Pons (tissue), 1 donor: ENCODE data around the gene TOB1.

Experiments
- DNase-seq: peaks from one replicate; pipeline ENCODE4 v3.0.0-alpha.2; 2016; ENCODE audit warnings: low spot score

TOB1 gene, protein sequence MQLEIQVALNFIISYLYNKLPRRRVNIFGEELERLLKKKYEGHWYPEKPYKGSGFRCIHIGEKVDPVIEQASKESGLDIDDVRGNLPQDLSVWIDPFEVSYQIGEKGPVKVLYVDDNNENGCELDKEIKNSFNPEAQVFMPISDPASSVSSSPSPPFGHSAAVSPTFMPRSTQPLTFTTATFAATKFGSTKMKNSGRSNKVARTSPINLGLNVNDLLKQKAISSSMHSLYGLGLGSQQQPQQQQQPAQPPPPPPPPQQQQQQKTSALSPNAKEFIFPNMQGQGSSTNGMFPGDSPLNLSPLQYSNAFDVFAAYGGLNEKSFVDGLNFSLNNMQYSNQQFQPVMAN

DNA sequence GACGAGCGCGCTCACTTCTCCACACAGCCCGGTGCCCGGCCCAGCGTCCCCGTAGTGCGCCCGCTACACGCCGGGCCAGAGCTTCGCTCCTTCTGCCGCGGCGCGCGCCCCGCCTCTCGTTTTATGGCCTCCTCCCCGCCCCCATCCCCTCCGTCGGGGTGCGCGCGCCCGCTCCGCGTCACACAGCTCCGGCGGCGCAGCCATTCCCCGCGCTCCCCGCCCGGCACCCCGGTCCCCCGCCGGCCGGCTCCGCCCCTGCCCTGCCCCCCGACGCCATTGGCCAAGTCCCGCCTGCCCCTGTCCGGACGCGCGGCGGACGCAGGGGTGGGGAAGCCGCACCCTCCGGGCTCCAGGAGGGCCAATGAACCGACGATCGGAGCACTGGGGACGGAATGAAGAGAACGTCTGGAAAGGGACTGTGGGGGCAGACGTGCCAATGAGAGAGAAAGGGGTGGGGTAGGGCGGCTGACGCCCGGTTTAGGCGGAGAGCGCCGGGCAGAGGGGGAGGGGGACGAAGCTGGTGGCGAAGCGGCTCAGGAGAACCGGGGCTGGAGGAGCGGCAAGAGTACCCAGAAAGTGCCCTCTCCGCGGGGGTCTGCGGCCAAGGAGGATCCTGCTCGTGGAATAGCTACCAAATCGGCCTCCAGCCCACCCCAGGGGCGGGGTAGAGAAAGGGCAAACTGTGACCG, at the start of gene TOB1:
Gene TOB1 (minus strand): TSS at position 94 of the 689 bp plus-strand sequence. CDS start 2,337 bp downstream, outside the sequence.
- peak; percentile 99 for DNase-seq

DNA sequence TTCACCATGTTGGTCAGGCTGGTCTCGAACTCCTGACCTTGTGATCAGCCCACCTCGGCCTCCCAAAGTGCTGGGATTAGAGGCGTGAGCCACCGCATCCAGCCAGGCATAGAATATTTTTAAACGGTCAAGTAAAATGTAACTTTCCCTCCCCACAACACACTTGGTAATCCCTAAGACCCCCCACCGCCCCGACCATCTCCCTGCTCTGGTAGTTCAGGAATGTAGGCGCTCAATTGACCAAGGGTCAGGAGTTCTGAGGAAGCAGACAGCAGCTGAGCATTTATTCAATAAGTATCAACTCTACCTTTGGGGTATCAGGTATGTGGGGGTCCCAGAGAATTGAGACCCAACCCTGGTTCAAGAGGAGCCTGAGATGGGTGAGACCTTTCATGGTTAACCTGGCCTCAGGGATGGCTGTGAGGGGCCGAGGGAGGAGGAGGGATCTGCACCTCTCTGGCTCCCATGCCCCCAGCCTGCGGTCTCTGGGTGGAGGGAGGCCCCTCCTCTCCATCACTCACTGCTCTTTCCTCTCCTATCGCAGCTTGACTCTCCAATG, 48.4 kb upstream of the TOB1 start:
- DNase-seq: no peak

DNA sequence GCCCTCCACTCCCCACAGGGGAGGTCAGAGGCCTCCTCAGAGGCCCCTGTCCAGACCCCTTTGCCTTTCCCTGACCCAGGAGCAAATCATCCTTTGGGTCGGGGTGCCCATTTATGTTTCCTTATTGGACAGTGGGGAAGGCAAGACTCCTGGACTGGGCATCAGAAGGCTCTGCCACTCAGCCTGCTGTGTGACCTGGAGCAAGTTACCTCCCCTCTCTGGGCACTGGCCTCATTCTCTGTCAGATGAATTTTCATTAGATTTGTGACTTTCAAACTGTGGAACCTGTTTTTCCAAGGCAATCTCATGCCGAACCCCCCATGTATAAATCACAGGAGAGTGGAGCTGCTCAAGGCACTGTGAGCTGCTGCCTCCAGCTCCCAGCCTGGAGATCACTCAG, 47.0 kb upstream of the TOB1 start:
- no peak for DNase-seq

DNA sequence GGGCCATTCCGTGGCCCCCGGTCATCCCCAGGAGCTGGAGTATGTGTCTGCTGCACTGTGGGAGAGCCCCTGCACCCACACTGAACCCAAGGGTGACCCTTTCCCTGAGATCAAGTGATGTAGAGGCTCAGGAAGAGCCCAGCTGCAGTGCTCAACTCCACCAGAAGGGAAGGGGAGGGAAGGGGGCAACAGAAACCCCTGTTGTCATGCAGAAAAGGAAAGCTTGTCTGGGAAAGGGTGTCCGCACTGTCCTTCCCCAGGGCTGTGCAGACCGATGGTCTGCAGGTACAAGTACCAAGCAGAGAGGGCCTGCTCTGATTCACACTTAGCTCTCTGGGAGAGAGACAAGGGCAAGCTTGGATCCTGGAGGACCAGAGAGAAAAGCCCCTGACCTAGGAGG, 45.7 kb upstream of the TOB1 start:
- DNase-seq: no peak

DNA sequence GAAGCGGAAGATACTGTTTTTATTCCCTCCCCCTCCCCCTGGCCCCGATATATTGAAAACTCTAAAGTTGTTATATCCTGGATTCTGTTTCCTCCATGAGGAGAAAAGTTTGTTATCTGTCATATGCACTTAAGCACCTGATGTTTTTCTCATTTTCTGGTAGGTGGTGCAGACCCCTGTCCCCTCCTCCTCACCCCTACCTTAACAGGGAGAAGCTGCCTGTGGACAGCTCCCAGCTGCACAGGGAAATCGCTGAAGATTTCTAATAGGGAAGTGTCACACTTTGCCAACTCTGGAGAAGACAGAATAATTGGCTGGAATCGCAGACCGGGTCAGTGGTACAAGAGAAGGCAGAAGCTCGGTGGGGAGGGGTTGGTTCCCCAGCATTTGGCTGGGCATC, 45.3 kb upstream of the TOB1 start:
- no peak for DNase-seq

DNA sequence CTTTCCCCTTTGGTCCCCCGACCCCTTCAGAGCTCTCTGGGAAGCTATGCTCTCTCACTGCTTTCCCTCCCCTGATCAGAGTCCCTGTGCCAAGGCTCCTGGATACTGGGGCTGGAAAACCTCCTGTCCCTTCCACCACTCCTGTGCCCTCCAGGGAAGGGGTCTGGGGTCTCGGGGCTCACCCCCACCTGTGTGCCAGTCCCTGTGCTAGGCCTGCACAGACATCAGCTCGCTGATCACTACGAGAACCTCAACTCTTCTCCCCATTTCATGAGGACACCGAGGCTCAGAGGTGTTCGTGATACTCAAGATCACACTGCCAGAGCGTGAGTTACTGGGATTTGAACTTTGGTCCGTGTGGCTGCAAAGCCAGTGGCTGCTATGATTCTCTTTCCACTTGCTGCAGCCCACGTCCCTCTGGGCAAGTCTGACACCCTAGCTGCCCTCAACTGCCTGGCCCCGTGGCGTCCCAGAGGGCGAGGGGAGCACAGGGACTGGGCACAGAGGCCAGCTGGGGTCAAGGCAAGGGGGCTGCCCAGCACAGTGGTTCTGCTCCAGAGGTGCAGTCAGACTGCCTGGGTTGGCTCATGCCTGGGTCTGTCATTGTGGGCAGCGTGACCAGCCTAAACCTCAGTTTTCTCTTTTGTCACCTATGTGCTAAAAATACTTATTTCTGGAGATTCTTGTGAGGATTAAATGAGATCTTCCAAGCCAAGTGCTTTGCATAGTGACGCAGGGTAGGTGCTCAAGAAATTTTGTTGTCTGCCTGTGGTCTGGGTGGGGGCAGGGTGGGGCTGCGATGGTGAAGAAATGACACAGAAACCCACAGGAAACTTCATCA, 43.8 kb upstream of the TOB1 start:
- DNase-seq: no peak

DNA sequence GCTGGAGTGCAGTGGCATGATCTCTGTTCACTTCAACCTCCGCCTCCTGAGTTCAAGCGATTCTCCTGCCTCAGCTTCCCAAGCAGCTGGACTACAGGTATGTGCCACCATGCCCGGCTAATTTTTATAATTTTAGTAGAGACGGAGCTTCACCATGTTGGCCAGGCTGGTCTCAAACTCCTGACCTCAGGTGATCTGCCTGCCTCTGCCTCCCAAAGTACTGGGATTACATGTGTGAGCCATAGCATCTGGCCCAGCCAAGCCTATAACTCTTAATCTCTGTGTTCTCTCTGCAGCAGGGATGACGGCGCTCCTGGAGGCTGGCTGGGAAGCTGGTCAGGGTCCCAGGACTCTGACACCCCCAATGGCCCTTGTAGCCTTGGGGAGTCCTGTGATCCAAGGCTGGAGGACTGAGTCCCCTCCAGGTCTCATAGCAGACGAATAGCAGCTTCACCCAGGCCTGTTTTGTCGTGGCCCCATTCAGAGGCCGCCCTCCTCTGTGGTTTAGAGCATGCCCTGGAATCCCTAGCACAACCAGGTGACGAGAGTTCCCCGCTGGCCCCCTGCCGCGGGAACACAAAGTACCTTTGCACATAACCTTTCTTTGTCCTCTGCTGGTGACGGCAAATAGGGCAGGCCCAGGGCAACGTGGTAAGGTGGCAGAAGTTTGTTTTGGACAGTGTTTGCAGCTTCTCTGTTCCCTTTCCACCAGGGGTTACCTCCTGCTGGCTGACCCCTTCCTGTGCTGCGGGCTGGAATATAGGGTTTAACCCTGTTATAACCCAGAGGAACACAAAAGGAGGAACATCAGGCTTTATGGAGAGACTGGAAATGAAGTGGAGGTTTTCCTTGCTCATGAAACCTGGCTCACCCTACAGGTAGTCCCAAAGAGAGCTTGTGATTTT, 43.0 kb upstream of the TOB1 start:
- DNase-seq: no peak

DNA sequence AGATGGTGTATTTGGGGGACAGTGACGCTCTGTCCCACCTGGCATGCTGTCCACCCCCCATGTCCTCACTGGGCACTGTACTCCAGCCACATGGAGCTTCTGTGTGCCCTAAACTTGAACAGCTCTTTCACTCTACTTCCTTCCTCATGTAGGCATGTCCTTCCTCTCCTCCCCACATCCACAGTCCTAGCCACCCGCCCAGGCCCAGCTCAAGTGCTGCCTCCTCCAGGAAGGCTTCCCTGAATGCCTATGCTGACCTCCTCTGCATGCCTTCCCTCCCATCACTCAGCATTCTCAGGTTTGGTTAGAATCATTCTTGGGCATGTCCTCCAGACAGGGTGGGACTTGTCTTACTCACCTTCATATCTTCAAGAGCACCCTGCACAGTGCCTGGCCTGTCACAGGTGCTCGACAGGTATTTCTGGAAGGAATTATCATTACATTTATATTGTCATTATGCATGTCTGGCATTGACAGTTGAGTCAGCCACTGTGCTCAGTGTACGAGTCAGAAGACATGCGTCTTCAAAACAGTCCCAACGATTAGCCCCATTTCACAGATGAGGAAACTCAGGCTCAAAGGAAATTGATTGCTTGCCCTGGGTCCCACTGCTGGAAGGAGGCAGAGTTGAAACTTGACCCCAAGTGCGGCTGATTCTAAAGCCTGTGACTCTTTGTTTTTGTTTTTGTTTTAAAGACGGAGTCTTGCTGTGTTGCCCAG, 42.1 kb upstream of the TOB1 start:
- DNase-seq: no peak

DNA sequence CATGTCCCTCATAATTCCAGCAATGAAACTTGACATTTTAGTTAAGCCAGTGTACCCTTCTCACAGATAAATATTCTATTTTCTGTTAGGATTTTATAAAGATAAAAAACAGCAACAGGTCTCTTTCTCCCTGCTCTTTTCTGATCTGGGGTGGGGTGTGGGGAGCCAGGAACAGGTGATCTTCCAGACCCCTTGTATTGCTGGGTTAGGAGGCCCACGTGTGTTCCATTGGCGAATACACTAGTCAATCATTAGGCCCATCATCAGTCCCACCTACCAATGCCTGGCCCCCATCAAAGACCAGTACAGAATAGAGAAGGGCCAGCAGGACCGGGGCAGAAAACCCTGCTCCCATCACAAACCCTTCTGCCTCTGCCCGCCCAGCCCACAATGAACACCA, 40.3 kb upstream of the TOB1 start:
- no peak for DNase-seq

DNA sequence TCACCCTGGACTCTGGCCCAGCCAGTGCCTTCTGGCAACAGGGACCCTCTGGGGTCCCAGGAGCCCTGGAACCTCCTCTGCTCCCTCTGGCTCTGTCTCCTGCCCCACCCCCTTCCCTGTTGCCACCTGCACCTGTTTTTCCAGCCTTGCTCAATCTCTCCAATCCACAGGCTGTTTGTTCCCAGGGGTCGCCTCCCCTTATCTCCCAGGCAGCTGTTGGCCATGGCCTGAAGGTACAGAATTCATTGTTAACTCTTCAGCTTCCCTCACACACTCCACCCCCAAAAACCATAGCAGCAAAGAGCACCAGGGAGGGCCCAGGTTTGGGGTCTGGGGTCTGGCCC, 39.3 kb upstream of the TOB1 start:
- DNase-seq: no peak

DNA sequence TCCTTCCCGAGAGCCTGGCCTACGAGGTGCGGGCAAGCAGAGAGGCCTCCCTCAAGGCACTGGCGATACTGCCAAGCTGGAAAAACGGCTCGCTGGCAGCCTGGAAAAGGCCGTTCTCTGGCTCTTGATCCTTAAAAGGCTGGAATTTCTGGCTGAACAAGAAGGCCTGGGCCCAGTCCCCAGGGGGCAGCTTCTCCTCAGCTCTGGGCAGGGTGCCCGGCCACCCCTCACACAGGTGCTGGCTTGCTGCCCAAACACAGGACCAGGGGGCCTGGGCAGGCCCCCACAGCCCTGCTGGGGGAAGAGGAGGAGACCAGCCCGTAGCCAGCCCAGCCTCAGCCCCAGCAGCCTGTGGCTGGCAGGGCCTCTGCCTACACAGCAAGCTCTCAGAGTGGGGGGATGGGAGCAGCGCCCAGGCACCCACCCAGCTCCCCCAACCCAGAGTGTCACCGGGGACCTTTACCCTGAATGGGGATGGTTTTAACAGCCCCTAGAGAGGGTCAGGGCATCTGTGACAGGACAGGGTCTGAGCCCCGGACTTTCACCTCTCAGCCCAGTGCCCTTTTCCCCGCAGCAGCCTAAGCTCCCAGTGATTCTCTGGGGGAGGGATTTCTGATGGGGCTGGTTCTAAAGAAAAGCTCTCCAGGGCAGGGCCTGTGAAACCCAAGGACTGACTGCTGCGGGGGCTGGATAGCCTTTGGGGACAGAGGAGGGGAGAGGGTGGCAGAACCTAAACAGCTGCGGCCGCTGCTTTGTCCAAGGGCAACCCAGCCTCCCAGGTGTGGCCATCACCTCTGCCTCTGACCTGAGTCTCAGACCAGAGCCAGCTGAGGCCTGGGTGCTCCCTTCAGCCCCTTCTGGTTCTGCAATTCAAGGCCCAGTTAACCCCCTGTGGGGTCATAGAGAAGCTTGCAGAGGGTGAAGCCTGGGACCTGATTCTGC, 38.6 kb upstream of the TOB1 start:
- DNase-seq: peak; percentile 56

DNA sequence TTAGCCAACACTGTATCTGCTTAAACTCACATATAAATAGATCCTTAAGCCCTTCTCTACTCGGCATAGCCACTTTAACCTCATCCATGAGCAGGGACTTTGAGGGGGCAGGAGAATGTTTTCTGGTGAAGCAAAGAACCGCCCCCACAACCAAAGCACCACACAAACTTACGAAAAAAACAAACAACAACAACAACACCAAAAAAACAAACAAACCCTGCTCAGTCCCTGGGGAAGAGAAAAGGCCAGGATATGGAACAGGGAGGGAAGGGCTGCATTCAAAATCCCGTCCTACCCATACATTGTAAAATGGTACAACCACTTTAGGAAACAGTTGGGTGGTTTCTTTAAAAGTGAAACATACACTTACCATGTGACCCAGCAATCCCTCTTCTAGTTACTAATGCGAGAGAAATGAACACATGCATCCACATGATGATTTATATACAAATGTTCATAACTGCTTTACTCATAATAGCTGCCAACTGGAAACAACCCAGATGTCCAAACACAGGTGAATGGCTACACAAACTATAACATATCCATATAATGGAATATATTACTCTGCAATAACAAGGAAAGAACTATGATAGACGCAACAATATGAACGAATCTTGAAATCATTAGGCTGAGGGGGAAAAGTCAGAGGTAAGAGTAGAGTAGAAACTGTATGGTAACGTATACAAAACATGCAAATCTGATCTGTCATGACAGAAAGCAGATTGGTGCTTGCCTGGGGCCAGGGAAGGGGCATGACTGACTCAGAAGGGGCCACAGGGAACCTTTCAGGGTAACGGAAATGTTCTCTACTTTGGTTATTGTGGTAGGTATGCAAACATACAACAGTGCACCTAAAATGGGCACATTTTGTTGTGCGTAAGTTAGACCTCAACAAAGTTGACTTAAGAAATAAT, 37.7 kb upstream of the TOB1 start:
- no peak for DNase-seq

DNA sequence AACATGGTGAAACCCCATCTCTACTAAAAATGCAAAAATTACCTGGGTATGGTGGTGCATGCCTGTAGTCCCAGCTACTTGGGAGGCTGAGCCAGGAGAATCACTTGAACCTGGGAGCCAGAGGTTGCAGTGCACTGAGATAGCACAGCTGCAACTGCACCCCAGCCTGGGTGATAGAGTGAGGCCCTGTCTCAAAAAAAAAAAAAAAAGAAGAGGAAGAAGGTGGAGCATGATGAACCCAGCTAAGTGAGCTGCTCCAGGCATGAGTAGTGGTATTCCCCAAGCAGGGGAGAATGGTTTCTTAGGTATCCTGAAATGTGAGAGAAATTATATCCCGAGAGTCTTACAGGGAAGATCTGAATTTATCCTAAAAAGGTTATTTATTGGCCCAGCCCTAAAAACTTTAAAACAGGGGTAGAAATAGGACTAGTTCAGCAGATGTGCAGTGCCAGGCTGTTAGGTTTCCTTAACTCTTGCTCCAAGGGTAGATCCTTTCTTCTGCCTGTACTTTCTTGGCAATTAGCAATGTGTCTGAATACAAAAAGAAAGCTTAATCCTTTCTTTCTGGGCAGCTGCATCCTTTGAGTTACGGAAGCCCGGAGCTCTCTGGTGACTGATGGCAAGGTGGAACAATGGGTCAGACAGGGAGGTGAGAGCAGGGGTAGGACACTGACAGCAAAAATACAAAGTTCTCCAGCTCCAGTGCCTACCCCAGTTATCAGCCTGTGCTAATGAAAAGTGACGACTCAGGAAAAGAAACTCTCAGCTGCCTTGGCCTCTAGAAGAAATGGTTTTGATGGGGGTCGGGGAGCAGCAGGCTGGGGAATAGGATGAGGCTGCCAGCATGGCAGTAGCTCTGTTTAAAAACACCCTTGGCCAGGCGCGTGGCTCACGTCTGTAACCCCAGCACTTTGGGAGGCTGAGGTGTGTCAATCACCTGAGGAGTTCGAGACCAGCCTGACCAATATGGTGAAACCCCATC, 36.5 kb upstream of the TOB1 start:
- DNase-seq: no peak

DNA sequence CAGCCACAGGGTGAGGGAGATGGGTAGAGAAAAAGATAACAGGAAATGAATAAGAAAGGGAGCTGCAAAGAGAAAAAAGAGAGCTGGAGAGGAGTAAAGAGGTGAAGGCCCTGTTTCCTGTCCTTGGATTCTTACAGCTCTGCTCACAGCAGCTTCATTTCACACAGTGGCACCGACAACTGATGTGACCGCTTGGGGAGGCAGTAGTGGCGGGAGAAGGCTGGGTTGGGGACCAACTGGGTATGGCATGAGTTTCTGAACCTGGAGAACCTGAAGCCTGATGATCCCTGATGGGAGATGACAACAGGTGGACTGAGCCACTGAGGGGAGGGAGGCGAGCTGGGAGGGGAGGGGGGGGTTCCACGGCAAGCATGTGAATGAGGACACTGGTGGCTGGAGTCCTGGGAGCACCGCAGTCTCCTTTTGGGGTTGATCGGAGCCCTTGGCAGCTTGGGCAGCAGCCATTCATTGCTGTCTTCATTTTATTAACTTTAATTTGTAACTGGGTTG, 34.3 kb upstream of the TOB1 start:
- DNase-seq: no peak

DNA sequence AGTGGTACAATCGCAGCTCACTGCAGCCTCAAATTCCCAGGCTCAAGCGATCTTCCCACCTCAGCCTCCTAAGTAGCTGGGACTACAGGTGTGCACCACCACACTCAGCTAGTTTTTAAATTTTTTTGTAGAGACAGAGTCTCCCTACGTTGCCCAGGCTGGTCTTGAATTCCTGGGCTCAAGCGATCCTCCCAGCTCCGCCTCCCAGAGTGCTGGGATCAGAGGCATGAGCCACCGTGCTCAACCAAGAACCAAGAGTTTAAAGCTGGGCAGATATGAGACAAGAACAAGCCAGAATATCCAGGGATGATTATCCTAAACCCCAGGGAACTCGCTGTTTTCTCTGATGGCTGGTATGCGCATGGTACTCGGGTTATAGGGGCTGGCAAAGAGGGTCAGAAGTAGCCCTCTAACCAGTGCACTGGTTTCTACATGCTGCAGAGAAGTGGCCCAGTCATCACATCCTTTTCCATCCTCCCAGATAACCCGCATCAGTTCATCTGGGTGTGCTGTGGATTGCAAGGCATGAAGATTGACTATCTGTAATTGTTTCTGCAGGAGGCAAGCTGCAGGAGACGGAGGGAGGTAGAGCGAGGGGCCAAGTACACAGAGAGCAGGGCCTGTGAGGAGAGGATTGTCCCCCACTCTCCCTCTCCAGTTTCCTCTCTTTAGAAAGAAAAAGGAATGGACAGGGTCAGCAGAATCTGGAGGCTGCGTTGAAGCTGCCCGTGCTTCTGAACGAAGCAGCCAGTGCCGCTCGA, 33.6 kb upstream of the TOB1 start:
- no peak for DNase-seq

DNA sequence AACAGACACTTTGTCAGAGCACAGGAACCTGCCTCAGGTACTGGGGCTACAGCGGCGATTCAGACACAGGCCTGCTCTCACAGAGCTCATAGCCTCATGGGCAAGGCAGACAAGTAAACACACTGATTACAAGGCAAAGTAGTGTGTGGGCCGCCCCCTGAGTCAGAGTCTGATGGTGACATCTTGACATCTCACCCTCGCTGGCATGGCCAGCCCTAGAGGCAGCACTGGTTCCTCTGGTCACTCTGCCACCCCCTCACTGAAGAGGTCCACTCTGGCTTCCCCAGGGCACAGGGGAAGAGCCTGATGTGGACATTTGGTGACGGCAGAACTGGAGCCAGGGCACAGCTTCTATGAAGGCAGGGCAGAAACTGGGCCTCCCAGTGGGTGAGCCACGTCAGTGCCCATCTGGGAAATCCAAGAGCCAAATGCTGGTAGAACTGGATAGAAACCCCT, 32.9 kb upstream of the TOB1 start:
- no peak for DNase-seq
